ENCODE results near the gene ADIPOR2. TPM values are rescaled to one million over a fixed set of nuclear protein-coding genes. Genes with fewer than 3 reads are reported as not detected.
A peak's percentile ranks its signal among the peaks of the same experiment; 100 is the strongest.
"Not testable (repeated sequence)": the region's sequence is repeated elsewhere in the genome, so short reads cannot be mapped to it uniquely, and the experiment has no call there.

The ADIPOR2 gene
- total and polyA plus RNA-seq, 12 donors: 18.5 to 47.7 (median 41.6) TPM

GRCh38 chr12:1711536-1712211, 20.8 kb downstream of the ADIPOR2 start:
- H3K4me1 ChIP-seq: peaks cover 0 to 51% (median 30%) of the 10 kb centered on the region in 9 donors
- H3K27ac ChIP-seq, H3K4me3 ChIP-seq, H3K27me3 ChIP-seq, DNase-seq: not testable (repeated sequence)
- peaks cover 0 to 11% (median 0%) of the 10 kb centered on the region in 9 donors for H3K36me3 ChIP-seq
- ATAC-seq: peak in 1 of 8 donors; percentile 65
- WGBS, 2 donors: 30 to 38% methylated on average over 3 of the region's 3 CpGs
- intact Hi-C loops (cut with DNase I): loop anchor here in 2 of 10 donors (5.0 to 10.0 kb wide), 2 partner anchors 53 to 66 kb away; no protein-coding TSS in a partner anchor
- peaks cover 0 to 21% (median 4%) of the 10 kb centered on the region in 11 donors for H3K9me3 ChIP-seq

GRCh38 chr12:1712305-1712704, 21.4 kb downstream of the ADIPOR2 start:
- not testable (repeated sequence) for H3K27ac ChIP-seq, DNase-seq, H3K4me3 ChIP-seq, H3K27me3 ChIP-seq, ATAC-seq
- 95% methylated on average over 5 of the region's 5 CpGs for WGBS, 2 donors
- Histone ChIP-seq H3K4me1 (peaks cover 0 to 52% (median 33%) of the 10 kb centered on the region in 9 donors), H3K36me3 (peaks cover 0 to 11% (median 0%) of the 10 kb centered on the region in 9 donors), H3K9me3 (peaks cover 0 to 21% (median 4%) of the 10 kb centered on the region in 11 donors)
- intact Hi-C loops (cut with DNase I): loop anchor here in 2 of 10 donors (5.0 to 10.0 kb wide), 2 partner anchors 52 to 65 kb away; no protein-coding TSS in a partner anchor

- H3K27me3 ChIP-seq: not testable (repeated sequence)
These were observed 22.0 kb downstream of the ADIPOR2 start for GRCh38 chr12:1712852-1713251.

GRCh38 chr12:1713783-1714348, 23.0 kb downstream of the ADIPOR2 start:
- not testable (repeated sequence) for DNase-seq, H3K4me3 ChIP-seq, H3K27me3 ChIP-seq, ATAC-seq, H3K27ac ChIP-seq
- intact Hi-C loops (cut with DNase I): loop anchor here in 2 of 10 donors (5.0 to 10.0 kb wide), 2 partner anchors 51 to 63 kb away; no protein-coding TSS in a partner anchor
- peaks cover 0 to 60% (median 42%) of the 10 kb centered on the region in 9 donors for H3K4me1 ChIP-seq
- WGBS, 2 donors: 77 to 86% methylated on average over 14 of the region's 14 CpGs
- peaks cover 0 to 21% (median 4%) of the 10 kb centered on the region in 11 donors for H3K9me3 ChIP-seq
- H3K36me3 ChIP-seq: peaks cover 0 to 11% (median 0%) of the 10 kb centered on the region in 9 donors

More at GRCh38 chr12:1712852-1713251, 22.0 kb downstream of the ADIPOR2 start:
- not testable (repeated sequence) for H3K4me3 ChIP-seq, ATAC-seq, DNase-seq, H3K27ac ChIP-seq
- peaks cover 0 to 21% (median 4%) of the 10 kb centered on the region in 11 donors for H3K9me3 ChIP-seq
- intact Hi-C loops (cut with DNase I): loop anchor here in 2 of 10 donors (5.0 to 10.0 kb wide), 2 partner anchors 52 to 64 kb away; no protein-coding TSS in a partner anchor
- H3K36me3 ChIP-seq: peaks cover 0 to 11% (median 0%) of the 10 kb centered on the region in 9 donors
- WGBS, 2 donors: 93 to 97% methylated on average over 5 of the region's 5 CpGs
- H3K4me1 ChIP-seq: peaks cover 0 to 53% (median 33%) of the 10 kb centered on the region in 9 donors

- peaks cover 0 to 74% (median 55%) of the 10 kb centered on the region in 9 donors for H3K4me1 ChIP-seq
- WGBS, 2 donors: 96 to 98% methylated on average over 8 of the region's 8 CpGs
- not testable (repeated sequence) for H3K27me3 ChIP-seq, H3K27ac ChIP-seq, H3K4me3 ChIP-seq, ATAC-seq, DNase-seq
- intact Hi-C loops (cut with DNase I): loop anchor here in 1 of 10 donors (10.0 kb wide), 1 partner anchor 49 kb away; no protein-coding TSS in a partner anchor
- H3K9me3 ChIP-seq: peaks cover 0 to 17% (median 3%) of the 10 kb centered on the region in 11 donors
- H3K36me3 ChIP-seq: peaks cover 0 to 11% (median 0%) of the 10 kb centered on the region in 9 donors
These were observed 24.6 kb downstream of the ADIPOR2 start for GRCh38 chr12:1715459-1715858.

GRCh38 chr12:1716215-1716862, 25.5 kb downstream of the ADIPOR2 start:
- ATAC-seq (no peak), DNase-seq (no peak)
- H3K9me3 ChIP-seq: peaks cover 0 to 14% (median 0%) of the 10 kb centered on the region in 11 donors
- H3K4me3 ChIP-seq: no peak overlapping the region
- no peak for TF ChIP-seq CTCF (IDR thresholded peaks at IDR 0.05)
- 63 to 71% methylated on average over 3 of the region's 3 CpGs for WGBS, 2 donors
- intact Hi-C loops (cut with DNase I): loop anchor here in 1 of 10 donors (10.0 kb wide), 1 partner anchor 48 kb away; no protein-coding TSS in a partner anchor
- no peak overlapping the region for H3K27ac ChIP-seq
- no peaks in the 10 kb centered on the region for H3K27me3 ChIP-seq
- peaks cover 0 to 72% (median 49%) of the 10 kb centered on the region in 9 donors for H3K4me1 ChIP-seq
- H3K36me3 ChIP-seq: peaks cover 0 to 11% (median 0%) of the 10 kb centered on the region in 9 donors
